ENCODE measurements around the gene NAA80. TPM values are rescaled to one million over a fixed set of nuclear protein-coding genes. Genes with fewer than 3 reads are reported as not detected.
A peak's percentile ranks its signal among the peaks of the same experiment; 100 is the strongest.

The NAA80 gene
- total and polyA plus RNA-seq, 2 of the 13 experiments (the other 11 are each of a cell fraction or from before 2014, with no cell fraction given), result 3.4 to 8.7 TPM

DNA sequence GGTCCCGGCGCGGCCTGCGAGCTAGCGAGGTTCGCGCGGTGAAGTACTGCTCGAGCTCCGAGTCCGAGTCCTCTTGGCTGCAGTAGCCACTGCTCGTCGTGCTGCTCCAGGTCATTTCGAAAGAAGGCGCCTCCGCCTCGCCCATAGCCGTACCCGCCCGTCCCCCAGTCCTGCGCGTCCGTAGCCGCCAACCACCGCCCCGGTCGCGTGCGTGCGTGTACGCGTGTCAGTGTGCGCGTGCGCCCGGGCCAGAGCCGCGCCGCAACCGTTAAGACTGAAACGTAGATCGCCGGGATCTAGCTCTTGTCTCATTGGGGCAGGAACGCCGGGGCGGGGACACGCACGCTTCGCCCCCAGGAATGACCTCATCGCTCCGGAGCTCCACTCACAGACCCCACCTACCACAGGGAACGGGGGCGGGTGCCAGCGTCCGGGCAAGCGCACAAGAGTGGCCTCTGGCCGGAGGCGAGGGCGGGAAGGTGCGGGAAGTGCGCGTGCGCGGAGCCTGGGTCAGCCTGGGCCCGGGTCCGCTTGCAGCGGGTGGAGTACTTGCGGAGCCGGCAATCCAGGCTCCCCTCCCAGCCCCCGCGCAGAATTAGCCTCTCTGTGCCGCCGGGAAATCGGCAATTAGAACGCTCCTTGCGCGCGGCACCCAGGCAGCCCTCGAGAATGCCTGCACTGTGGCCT is 38.1 kb upstream of the NAA80 start (continued):
- peak; percentile 46; the same call in 1 of the 2 replicates for TF ChIP-seq HMGXB3 (CRISPR knock-in tag; IDR thresholded peaks at IDR 0.05; ENCODE audit: borderline replicate concordance)
- TF ChIP-seq ZNF256 (CRISPR knock-in tag; conservative IDR thresholded peaks at IDR 0.05), result peak; percentile 95
- no peak for TF ChIP-seq ZFP36L2 (CRISPR knock-in tag; IDR thresholded peaks at IDR 0.05)
- TF ChIP-seq ZNF800 (CRISPR knock-in tag; IDR thresholded peaks at IDR 0.05), result peak; percentile 64
- peak; percentile 73; the same call in 1 of the 2 replicates for TF ChIP-seq ZSCAN31 (CRISPR knock-in tag; IDR thresholded peaks at IDR 0.05; ENCODE audit: low read depth)
- TF ChIP-seq IRF1 (CRISPR knock-in tag; IDR thresholded peaks at IDR 0.05; ENCODE audit: low read depth), result no peak
- TF ChIP-seq ZNF878 (CRISPR knock-in tag; IDR thresholded peaks at IDR 0.05), result 0 out of 2 replicates have a peak, but pooled peaks have one; percentile 1
- TF ChIP-seq HNF1A (IDR thresholded peaks at IDR 0.05; ENCODE audit: low read depth), result no peak
- TF ChIP-seq HNF1A (CRISPR knock-in tag; IDR thresholded peaks at IDR 0.05; ENCODE audit: borderline replicate concordance), result 0 out of 2 replicates have a peak, but pooled peaks have one; percentile 50
- 0 out of 2 replicates have a peak, but pooled peaks have one; percentile 73 for TF ChIP-seq ZNF691 (CRISPR knock-in tag; IDR thresholded peaks at IDR 0.05; ENCODE audit: borderline replicate concordance, low read depth)
- TF ChIP-seq GATAD1 (CRISPR knock-in tag; IDR thresholded peaks at IDR 0.05), result peak; percentile 86
- TF ChIP-seq, protein P1, sequence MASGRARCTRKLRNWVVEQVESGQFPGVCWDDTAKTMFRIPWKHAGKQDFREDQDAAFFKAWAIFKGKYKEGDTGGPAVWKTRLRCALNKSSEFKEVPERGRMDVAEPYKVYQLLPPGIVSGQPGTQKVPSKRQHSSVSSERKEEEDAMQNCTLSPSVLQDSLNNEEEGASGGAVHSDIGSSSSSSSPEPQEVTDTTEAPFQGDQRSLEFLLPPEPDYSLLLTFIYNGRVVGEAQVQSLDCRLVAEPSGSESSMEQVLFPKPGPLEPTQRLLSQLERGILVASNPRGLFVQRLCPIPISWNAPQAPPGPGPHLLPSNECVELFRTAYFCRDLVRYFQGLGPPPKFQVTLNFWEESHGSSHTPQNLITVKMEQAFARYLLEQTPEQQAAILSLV (CRISPR knock-in tag; IDR thresholded peaks at IDR 0.05; ENCODE audit: borderline replicate concordance), result peak; percentile 77; the same call in 1 of the 2 replicates
